Hepatocyte (in vitro differentiated cells): ENCODE measurements around the gene BBIP1.

Experiments
- CTCF ChIP-seq: fragments of 200-600 bp; sonication (generic); IDR thresholded peaks from 2 replicates; pipeline ENCODE4 v1.5.1; 2016; ENCODE audit warnings: antibody characterized with exemption, mild to moderate bottlenecking; ENCODE audit not compliant: poor library complexity
- EZH2 ChIP-seq: fragments of 200-600 bp; sonication (generic); IDR thresholded peaks from 2 replicates; pipeline ENCODE4 v1.6.1; 2016; ENCODE audit warnings: antibody characterized with exemption, mild to moderate bottlenecking, borderline replicate concordance

- TF ChIP-seq CTCF (no peak), EZH2 (no peak)
Measured at GRCh38 chr10:110880012-110880411, 39.0 kb downstream of the BBIP1 start.
